ENCODE data around the gene CACNA2D4. TPM values are rescaled to one million over a fixed set of nuclear protein-coding genes. Genes with fewer than 3 reads are reported as not detected.

Gene CACNA2D4
- total and polyA plus RNA-seq, 2 of the 13 experiments (the other 11 are each of a cell fraction or from before 2014, with no cell fraction given) = 14.2 to 136 TPM

DNA sequence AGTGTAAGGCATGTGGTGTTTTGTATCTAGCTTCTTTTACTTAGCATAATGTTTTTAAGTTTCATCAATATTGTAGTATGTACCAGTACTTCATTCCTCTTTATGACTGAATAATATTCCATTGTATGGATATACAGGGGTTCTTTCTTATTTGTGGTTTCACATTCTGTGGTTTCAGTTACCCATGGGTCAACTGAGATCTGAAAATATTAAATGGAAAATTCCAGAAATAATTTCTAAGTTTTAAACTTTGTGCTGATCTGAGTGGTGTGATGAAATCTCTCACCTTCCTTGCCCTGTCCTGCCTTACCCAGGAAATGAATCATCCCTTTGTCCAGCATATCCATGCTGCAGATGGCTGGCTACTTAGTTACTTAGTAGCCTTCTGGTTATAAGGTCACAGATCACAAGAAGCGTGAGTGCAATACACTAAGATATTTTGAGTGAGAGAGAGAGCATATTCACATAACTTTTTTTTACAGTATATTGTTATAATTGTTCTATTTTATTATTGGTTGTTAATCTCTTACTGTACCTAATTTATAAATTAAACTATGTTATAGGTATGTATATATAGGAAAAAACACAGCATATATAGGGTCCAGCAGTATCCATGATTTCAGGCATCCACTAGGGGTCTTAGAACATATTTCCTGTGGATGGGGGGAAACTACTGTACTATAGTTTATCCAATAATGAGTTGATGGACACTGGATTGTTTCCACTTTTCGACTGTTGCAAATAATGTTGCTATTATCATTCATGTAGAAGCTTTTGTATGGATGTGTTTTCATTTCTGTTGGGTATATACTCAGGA lies 157.7 kb downstream of the CACNA2D4 start (continued):
- TF ChIP-seq, protein P1, sequence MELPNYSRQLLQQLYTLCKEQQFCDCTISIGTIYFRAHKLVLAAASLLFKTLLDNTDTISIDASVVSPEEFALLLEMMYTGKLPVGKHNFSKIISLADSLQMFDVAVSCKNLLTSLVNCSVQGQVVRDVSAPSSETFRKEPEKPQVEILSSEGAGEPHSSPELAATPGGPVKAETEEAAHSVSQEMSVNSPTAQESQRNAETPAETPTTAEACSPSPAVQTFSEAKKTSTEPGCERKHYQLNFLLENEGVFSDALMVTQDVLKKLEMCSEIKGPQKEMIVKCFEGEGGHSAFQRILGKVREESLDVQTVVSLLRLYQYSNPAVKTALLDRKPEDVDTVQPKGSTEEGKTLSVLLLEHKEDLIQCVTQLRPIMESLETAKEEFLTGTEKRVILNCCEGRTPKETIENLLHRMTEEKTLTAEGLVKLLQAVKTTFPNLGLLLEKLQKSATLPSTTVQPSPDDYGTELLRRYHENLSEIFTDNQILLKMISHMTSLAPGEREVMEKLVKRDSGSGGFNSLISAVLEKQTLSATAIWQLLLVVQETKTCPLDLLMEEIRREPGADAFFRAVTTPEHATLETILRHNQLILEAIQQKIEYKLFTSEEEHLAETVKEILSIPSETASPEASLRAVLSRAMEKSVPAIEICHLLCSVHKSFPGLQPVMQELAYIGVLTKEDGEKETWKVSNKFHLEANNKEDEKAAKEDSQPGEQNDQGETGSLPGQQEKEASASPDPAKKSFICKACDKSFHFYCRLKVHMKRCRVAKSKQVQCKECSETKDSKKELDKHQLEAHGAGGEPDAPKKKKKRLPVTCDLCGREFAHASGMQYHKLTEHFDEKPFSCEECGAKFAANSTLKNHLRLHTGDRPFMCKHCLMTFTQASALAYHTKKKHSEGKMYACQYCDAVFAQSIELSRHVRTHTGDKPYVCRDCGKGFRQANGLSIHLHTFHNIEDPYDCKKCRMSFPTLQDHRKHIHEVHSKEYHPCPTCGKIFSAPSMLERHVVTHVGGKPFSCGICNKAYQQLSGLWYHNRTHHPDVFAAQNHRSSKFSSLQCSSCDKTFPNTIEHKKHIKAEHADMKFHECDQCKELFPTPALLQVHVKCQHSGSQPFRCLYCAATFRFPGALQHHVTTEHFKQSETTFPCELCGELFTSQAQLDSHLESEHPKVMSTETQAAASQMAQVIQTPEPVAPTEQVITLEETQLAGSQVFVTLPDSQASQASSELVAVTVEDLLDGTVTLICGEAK (IDR thresholded peaks at IDR 0.05) = no peak
- TF ChIP-seq, protein P1 (CRISPR knock-in tag; IDR thresholded peaks at IDR 0.05) = no peak
- TF ChIP-seq ZBTB38 (CRISPR knock-in tag; IDR thresholded peaks at IDR 0.05) (no peak), GABPB1 (CRISPR knock-in tag; IDR thresholded peaks at IDR 0.05) (no peak; the same call in 1 of the 2 replicates), ZNF569 (CRISPR knock-in tag; IDR thresholded peaks at IDR 0.05; ENCODE audit: borderline replicate concordance) (no peak), RFX5 (IDR thresholded peaks at IDR 0.05; ENCODE audit: low read depth, low read length) (no peak), SALL2 (CRISPR knock-in tag; IDR thresholded peaks at IDR 0.05) (no peak), CREB1 (IDR thresholded peaks at IDR 0.05) (no peak), CREB1 (CRISPR knock-in tag; IDR thresholded peaks at IDR 0.05) (peak; percentile 75; the same call in 1 of the 2 replicates), HOXA3 (CRISPR knock-in tag; IDR thresholded peaks at IDR 0.05) (peak; percentile 69; the same call in 1 of the 2 replicates), FOXJ3 (CRISPR knock-in tag; IDR thresholded peaks at IDR 0.05; ENCODE audit: borderline replicate concordance) (peak; percentile 59; the same call in 1 of the 2 replicates), PPARG (CRISPR knock-in tag; conservative IDR thresholded peaks at IDR 0.05) (peak; percentile 79), ETV5 (CRISPR knock-in tag; IDR thresholded peaks at IDR 0.05; ENCODE audit: borderline replicate concordance) (peak; percentile 96), MTA3 (CRISPR knock-in tag; IDR thresholded peaks at IDR 0.05) (no peak), ZFP36L1 (CRISPR knock-in tag; IDR thresholded peaks at IDR 0.05) (no peak)
- TF ChIP-seq, protein P2, sequence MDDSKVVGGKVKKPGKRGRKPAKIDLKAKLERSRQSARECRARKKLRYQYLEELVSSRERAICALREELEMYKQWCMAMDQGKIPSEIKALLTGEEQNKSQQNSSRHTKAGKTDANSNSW (CRISPR knock-in tag; IDR thresholded peaks at IDR 0.05; ENCODE audit: borderline replicate concordance) = no peak
